HepG2 (cell line): Measurements from ENCODE around the gene SLC25A45.
"Not testable (repeated sequence)": the region's sequence is repeated elsewhere in the genome, so short reads cannot be mapped to it uniquely, and the experiment has no call there.

Experiments
- FOXK1 ChIP-seq: sonication (generic); formaldehyde crosslinking; IDR thresholded peaks from 2 replicates; pipeline ENCODE4 v1.4.0; 2020; ENCODE audit warnings: low read depth, missing genetic modification reagents, borderline replicate concordance
- JUND ChIP-seq: sonication (generic); formaldehyde crosslinking; IDR thresholded peaks from 2 replicates; pipeline ENCODE4 v1.8.0; 2022; ENCODE audit warnings: mild to moderate bottlenecking, missing genetic modification reagents
- KLF13 ChIP-seq: sonication (generic); formaldehyde crosslinking; IDR thresholded peaks from 2 replicates; pipeline ENCODE4 v1.4.0; 2020; ENCODE audit warnings: mild to moderate bottlenecking, missing genetic modification reagents
- NR2F1 ChIP-seq, 2 experiments: fragments of 450-650 bp in 1 of 2; formaldehyde crosslinking in 1 of 2; IDR thresholded peaks; 2 replicates each; pipeline versions ENCODE4 v1.5.0 to v1.6.1; 2016 to 2020; ENCODE audit warnings: mild to moderate bottlenecking in 1 of 2, missing compliant biosample characterization in 1 of 2, missing genetic modification reagents in 1 of 2, moderate library complexity in 1 of 2
- RAD51 ChIP-seq: fragments of 450-650 bp; IDR thresholded peaks from 2 replicates; pipeline ENCODE4 v1.6.1; 2016; ENCODE audit warnings: borderline replicate concordance
- SMC3 ChIP-seq: IDR thresholded peaks from 2 replicates; pipeline ENCODE4 v1.6.1; 2011; ENCODE audit warnings: low read length, improper control_type of control experiment
- ZBTB21 ChIP-seq: sonication (generic); formaldehyde crosslinking; IDR thresholded peaks from 2 replicates; pipeline ENCODE4 v1.4.0; 2020; ENCODE audit warnings: missing genetic modification reagents
- ZNF549 ChIP-seq: sonication (generic); formaldehyde crosslinking; IDR thresholded peaks from 2 replicates; pipeline ENCODE4 v1.5.0; 2020; ENCODE audit warnings: missing genetic modification reagents
- TF ChIP-seq, protein P1 (sequence below): sonication (generic); formaldehyde crosslinking; conservative IDR thresholded peaks from 2 replicates; pipeline ENCODE4 v1.8.0; 2022; ENCODE audit warnings: missing genetic modification reagents
- TF ChIP-seq, protein P2 (sequence below): IDR thresholded peaks from 2 replicates; pipeline ENCODE4 v1.6.1; 2012; ENCODE audit warnings: inconsistent platforms

DNA sequence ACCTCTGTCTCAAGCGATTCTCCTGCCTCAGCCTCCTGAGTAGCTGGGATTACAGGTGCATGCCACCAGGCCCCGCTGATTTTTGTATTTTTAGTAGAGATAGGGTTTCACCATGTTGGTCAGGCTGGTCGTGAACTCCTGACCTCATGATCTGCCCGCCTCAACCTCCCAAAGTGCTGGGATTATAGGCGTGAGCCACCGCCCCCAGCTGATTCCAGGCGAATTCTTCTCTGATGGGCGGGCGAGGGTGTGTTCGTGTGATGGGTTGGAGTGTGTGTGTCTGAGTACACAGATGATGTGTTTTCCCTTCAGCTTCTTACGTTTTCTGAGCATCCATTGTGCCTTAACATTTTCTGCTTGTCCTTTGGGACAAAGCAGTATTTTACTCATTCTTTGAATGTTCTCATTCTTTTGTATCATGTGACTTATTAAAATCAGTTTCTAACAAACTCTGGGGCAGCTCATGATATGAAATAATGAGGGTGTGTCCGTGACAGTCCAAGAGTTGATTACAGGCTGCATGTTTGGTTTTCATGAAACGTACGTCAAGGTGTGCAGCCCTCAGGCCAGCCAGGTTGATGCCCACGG lies 30.7 kb upstream of the SLC25A45 start:
- not testable (repeated sequence) for TF ChIP-seq ZNF549 (CRISPR knock-in tag); RAD51; FOXK1 (CRISPR knock-in tag); JUND (CRISPR knock-in tag); ZBTB21; SMC3; KLF13; NR2F1 (CRISPR knock-in tag; IDR thresholded peaks at IDR 0.05)
- TF ChIP-seq, protein P1, sequence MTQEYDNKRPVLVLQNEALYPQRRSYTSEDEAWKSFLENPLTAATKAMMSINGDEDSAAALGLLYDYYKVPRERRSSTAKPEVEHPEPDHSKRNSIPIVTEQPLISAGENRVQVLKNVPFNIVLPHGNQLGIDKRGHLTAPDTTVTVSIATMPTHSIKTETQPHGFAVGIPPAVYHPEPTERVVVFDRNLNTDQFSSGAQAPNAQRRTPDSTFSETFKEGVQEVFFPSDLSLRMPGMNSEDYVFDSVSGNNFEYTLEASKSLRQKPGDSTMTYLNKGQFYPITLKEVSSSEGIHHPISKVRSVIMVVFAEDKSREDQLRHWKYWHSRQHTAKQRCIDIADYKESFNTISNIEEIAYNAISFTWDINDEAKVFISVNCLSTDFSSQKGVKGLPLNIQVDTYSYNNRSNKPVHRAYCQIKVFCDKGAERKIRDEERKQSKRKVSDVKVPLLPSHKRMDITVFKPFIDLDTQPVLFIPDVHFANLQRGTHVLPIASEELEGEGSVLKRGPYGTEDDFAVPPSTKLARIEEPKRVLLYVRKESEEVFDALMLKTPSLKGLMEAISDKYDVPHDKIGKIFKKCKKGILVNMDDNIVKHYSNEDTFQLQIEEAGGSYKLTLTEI (CRISPR knock-in tag), result not testable (repeated sequence)
- TF ChIP-seq, protein P2, sequence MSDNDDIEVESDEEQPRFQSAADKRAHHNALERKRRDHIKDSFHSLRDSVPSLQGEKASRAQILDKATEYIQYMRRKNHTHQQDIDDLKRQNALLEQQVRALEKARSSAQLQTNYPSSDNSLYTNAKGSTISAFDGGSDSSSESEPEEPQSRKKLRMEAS, result not testable (repeated sequence)
